CD4-positive, alpha-beta T cell (primary cell): ENCODE data around the gene MICAL3. TPM values are rescaled to one million over a fixed set of nuclear protein-coding genes. Genes with fewer than 3 reads are reported as not detected.

Source experiments
- ATAC-seq: fragments of 200-7000 bp; cut with Tn5 transposase; one replicate; pipeline ENCODE4 v1.10.0; 2022; ENCODE audit warnings: mild to moderate bottlenecking; ENCODE audit not compliant: poor library complexity
- CTCF ChIA-PET: fragments of 350-600 bp; sonication (Branson Sonifier 250); formaldehyde crosslinking; loops from one replicate; lab custom pipeline; 2021; ENCODE audit warnings: antibody characterized with exemption, inconsistent platforms; lab: Charles Lee
- POLR2A ChIA-PET: fragments of 350-600 bp; sonication (Branson Sonifier 250); formaldehyde crosslinking; loops from one replicate; lab custom pipeline; 2021; ENCODE audit warnings: antibody characterized with exemption, inconsistent platforms; lab: Charles Lee
- DNase-seq, 14 experiments: peaks; one replicate each; pipeline ENCODE4 v3.0.0-alpha.2; 2013 to 2020; ENCODE audit warnings: mixed read lengths in 2 of 14
- H3K27ac ChIP-seq, 2 donors: one replicate each; pipeline versions ENCODE4 v1.5.1 to v1.7.0; 2013; ENCODE audit warnings: low read length in 2 of 2, low read depth in 1 of 2, mild to moderate bottlenecking in 1 of 2
- H3K27me3 ChIP-seq, 2 experiments: 1 replicate in 1 of 2; 2 replicates in 1 of 2; pipeline versions ENCODE4 v1.6.1 to v1.7.0; 2013; ENCODE audit warnings: low read length in 2 of 2, control low read depth in 1 of 2, mild to moderate bottlenecking in 1 of 2, moderate library complexity in 1 of 2; ENCODE audit not compliant: insufficient read depth in 2 of 2, control insufficient read depth in 1 of 2
- H3K36me3 ChIP-seq: one replicate; pipeline ENCODE4 v1.6.1; 2013; ENCODE audit warnings: low read length, control low read depth; ENCODE audit not compliant: insufficient read depth
- H3K4me1 ChIP-seq: one replicate; pipeline ENCODE4 v1.6.1; 2013; ENCODE audit warnings: low read length, control low read depth; ENCODE audit not compliant: insufficient read depth
- H3K4me3 ChIP-seq: one replicate; pipeline ENCODE4 v1.5.1; 2013; ENCODE audit warnings: mild to moderate bottlenecking, low read length, moderate library complexity
- H3K9me3 ChIP-seq, 2 experiments: 1 replicate in 1 of 2; 2 replicates in 1 of 2; pipeline versions ENCODE4 v1.6.1 to v1.7.0; 2013; ENCODE audit warnings: low read length in 2 of 2, mild to moderate bottlenecking in 2 of 2, control low read depth in 1 of 2, moderate library complexity in 1 of 2; ENCODE audit not compliant: control insufficient read depth in 1 of 2, insufficient read depth in 1 of 2
- H3K27ac Mint-ChIP-seq: one replicate; pipeline ENCODE4 v1.8.0; 2020; ENCODE audit warnings: mixed read lengths
- H3K27me3 Mint-ChIP-seq: one replicate; pipeline ENCODE4 v1.8.0; 2021; ENCODE audit warnings: mixed read lengths
- H3K36me3 Mint-ChIP-seq: one replicate; pipeline ENCODE4 v1.8.0; 2021; ENCODE audit warnings: low read depth, mixed read lengths
- H3K4me1 Mint-ChIP-seq: one replicate; pipeline ENCODE4 v1.8.0; 2021; ENCODE audit warnings: low read depth, mixed read lengths
- H3K4me3 Mint-ChIP-seq: one replicate; pipeline ENCODE4 v1.8.0; 2020; ENCODE audit warnings: mild to moderate bottlenecking, mixed read lengths
- H3K9me3 Mint-ChIP-seq: one replicate; pipeline ENCODE4 v1.8.0; 2020; ENCODE audit warnings: mixed read lengths
- intact Hi-C, 2 experiments: fragments of 100-400 bp; cut with DNase I in 1 of 2; cut with micrococcal nuclease in 1 of 2; formaldehyde crosslinking; loops; one replicate each; pipeline versions ENCODE4 v1.15.1 to v1.9.0; 2023 to 2025; cut with DNase I, micrococcal nuclease
- total RNA-seq, 174 experiments: library from RNA in 2 of 174; stranded (reverse) in 2 of 174; gene quantifications; one replicate each; pipeline ENCODE4 v1.2.3 and lab custom pipeline; 2021 to 2026
- TF ChIP-seq, protein P1 (sequence below): fragments of 200-600 bp; IDR thresholded peaks from one replicate; pipeline ENCODE4 v1.8.0; 2022; ENCODE audit warnings: antibody characterized with exemption, mild to moderate bottlenecking

Gene MICAL3
- total RNA-seq, 2 experiments from 2014 or later: 9.4 to 9.9 TPM

- peaks cover 4% of the 10 kb centered on the region for H3K36me3 ChIP-seq
- TF ChIP-seq, protein P1, sequence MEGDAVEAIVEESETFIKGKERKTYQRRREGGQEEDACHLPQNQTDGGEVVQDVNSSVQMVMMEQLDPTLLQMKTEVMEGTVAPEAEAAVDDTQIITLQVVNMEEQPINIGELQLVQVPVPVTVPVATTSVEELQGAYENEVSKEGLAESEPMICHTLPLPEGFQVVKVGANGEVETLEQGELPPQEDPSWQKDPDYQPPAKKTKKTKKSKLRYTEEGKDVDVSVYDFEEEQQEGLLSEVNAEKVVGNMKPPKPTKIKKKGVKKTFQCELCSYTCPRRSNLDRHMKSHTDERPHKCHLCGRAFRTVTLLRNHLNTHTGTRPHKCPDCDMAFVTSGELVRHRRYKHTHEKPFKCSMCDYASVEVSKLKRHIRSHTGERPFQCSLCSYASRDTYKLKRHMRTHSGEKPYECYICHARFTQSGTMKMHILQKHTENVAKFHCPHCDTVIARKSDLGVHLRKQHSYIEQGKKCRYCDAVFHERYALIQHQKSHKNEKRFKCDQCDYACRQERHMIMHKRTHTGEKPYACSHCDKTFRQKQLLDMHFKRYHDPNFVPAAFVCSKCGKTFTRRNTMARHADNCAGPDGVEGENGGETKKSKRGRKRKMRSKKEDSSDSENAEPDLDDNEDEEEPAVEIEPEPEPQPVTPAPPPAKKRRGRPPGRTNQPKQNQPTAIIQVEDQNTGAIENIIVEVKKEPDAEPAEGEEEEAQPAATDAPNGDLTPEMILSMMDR: no peak
- peaks cover 4% of the 10 kb centered on the region for H3K4me1 ChIP-seq
- intact Hi-C loops: no loop called here
- peaks cover 2% of the 10 kb centered on the region for H3K4me1 Mint-ChIP-seq
- no peak overlapping the region for H3K4me3 ChIP-seq
- no peaks in the 10 kb centered on the region for H3K9me3 Mint-ChIP-seq
- POLR2A ChIA-PET: interaction anchor here (0.6 kb wide), 1 partner anchor 37 kb away, joined by 3 read pairs; no protein-coding TSS in a partner anchor
- no peak for ATAC-seq
- no peaks in the 10 kb centered on the region for H3K27me3 Mint-ChIP-seq
- no peak overlapping the region for H3K27ac ChIP-seq
- H3K27ac Mint-ChIP-seq: no peak overlapping the region
- H3K36me3 Mint-ChIP-seq: no peaks in the 10 kb centered on the region
- no peaks in the 10 kb centered on the region for H3K27me3 ChIP-seq
- H3K9me3 ChIP-seq: no peaks in the 10 kb centered on the region
- no peak for DNase-seq
- H3K4me3 Mint-ChIP-seq: no peak overlapping the region
- CTCF ChIA-PET: no interaction called here
Observed at GRCh38 chr22:17974703-17975372, 49.5 kb downstream of the MICAL3 start.

- H3K4me1 ChIP-seq: no peaks in the 10 kb centered on the region
- TF ChIP-seq, protein P1: no peak
- H3K9me3 ChIP-seq: no peaks in the 10 kb centered on the region
- ChIA-PET CTCF (no interaction called here), POLR2A (no interaction called here)
- ATAC-seq (no peak), DNase-seq (no peak)
- Mint-ChIP-seq H3K4me1 (no peaks in the 10 kb centered on the region), H3K4me3 (no peak overlapping the region), H3K27ac (no peak overlapping the region), H3K27me3 (no peaks in the 10 kb centered on the region), H3K9me3 (no peaks in the 10 kb centered on the region), H3K36me3 (no peaks in the 10 kb centered on the region)
- intact Hi-C loops: no loop called here
- peaks cover 9% of the 10 kb centered on the region for H3K36me3 ChIP-seq
- no peak overlapping the region for H3K4me3 ChIP-seq
- no peak overlapping the region for H3K27ac ChIP-seq
- no peaks in the 10 kb centered on the region for H3K27me3 ChIP-seq
Observed at GRCh38 chr22:17974087-17974486, 50.3 kb downstream of the MICAL3 start.

- H3K4me3 Mint-ChIP-seq: no peak overlapping the region
- no peaks in the 10 kb centered on the region for H3K9me3 ChIP-seq
- H3K4me1 ChIP-seq: no peaks in the 10 kb centered on the region
- ChIA-PET CTCF (no interaction called here), POLR2A (no interaction called here)
- H3K36me3 Mint-ChIP-seq: no peaks in the 10 kb centered on the region
- ATAC-seq (no peak), DNase-seq (no peak)
- no peaks in the 10 kb centered on the region for H3K9me3 Mint-ChIP-seq
- no peak overlapping the region for H3K27ac Mint-ChIP-seq
- H3K27ac ChIP-seq: no peak overlapping the region
- TF ChIP-seq, protein P1: no peak
- H3K27me3 ChIP-seq: no peaks in the 10 kb centered on the region
- intact Hi-C loops: no loop called here
- no peak overlapping the region for H3K4me3 ChIP-seq
- H3K4me1 Mint-ChIP-seq: no peaks in the 10 kb centered on the region
- H3K36me3 ChIP-seq: peaks cover 9% of the 10 kb centered on the region
- H3K27me3 Mint-ChIP-seq: no peaks in the 10 kb centered on the region
Observed at GRCh38 chr22:17973217-17973616, 51.1 kb downstream of the MICAL3 start.
